Trophoblast cell (in vitro differentiated cells and primary cell): ENCODE data around the gene BLTP3B.
A peak's percentile ranks its signal among the peaks of the same experiment; 100 is the strongest.

ENCODE experiments used
- DNase-seq, 2 donors: peaks; one replicate each; pipeline ENCODE4 v3.0.0-alpha.2; 2016
- H2AFZ ChIP-seq: 2 replicates; pipeline ENCODE4 v1.6.1; 2013; ENCODE audit warnings: low read length, moderate library complexity, mild to moderate bottlenecking; ENCODE audit not compliant: insufficient read depth, poor library complexity
- H2AK5ac ChIP-seq: 2 replicates; pipeline ENCODE4 v1.6.1; 2013; ENCODE audit warnings: mild to moderate bottlenecking, low read length
- H2BK120ac ChIP-seq: 2 replicates; pipeline ENCODE4 v1.6.1; 2013; ENCODE audit warnings: low read length, mild to moderate bottlenecking, moderate library complexity; ENCODE audit not compliant: insufficient read depth, poor library complexity
- H2BK12ac ChIP-seq: 2 replicates; pipeline ENCODE4 v1.6.1; 2013; ENCODE audit warnings: mild to moderate bottlenecking, low read length, moderate library complexity
- H2BK5ac ChIP-seq: 2 replicates; pipeline ENCODE4 v1.6.1; 2013; ENCODE audit warnings: low read length, low read depth, moderate library complexity, mild to moderate bottlenecking; ENCODE audit not compliant: poor library complexity
- H3K14ac ChIP-seq: 2 replicates; pipeline ENCODE4 v1.6.1; 2013; ENCODE audit warnings: mild to moderate bottlenecking, low read length
- H3K18ac ChIP-seq: 2 replicates; pipeline ENCODE4 v1.6.1; 2013; ENCODE audit warnings: mild to moderate bottlenecking, low read length
- H3K23ac ChIP-seq: 2 replicates; pipeline ENCODE4 v1.6.1; 2013; ENCODE audit warnings: low read length
- H3K27ac ChIP-seq: 2 replicates; pipeline ENCODE4 v1.5.1; 2013; ENCODE audit warnings: low read depth, mild to moderate bottlenecking, inconsistent platforms, low read length, moderate library complexity
- H3K27me3 ChIP-seq: 2 replicates; pipeline ENCODE4 v1.6.1; 2013; ENCODE audit warnings: inconsistent platforms, mild to moderate bottlenecking, low read length, moderate library complexity; ENCODE audit not compliant: insufficient read depth
- H3K36me3 ChIP-seq, 2 experiments: 1 replicate in 1 of 2; 2 replicates in 1 of 2; pipeline ENCODE4 v1.6.1; 2013; ENCODE audit warnings: low read length in 2 of 2, mild to moderate bottlenecking in 2 of 2, moderate library complexity in 1 of 2; ENCODE audit not compliant: insufficient read depth in 2 of 2, control insufficient read depth in 1 of 2
- H3K4ac ChIP-seq: 2 replicates; pipeline ENCODE4 v1.6.1; 2013; ENCODE audit warnings: low read depth, mild to moderate bottlenecking, low read length, moderate library complexity
- H3K4me1 ChIP-seq, 2 experiments: 1 replicate in 1 of 2; 2 replicates in 1 of 2; pipeline ENCODE4 v1.6.1; 2013; ENCODE audit warnings: low read length in 2 of 2, mild to moderate bottlenecking in 2 of 2, moderate library complexity in 1 of 2; ENCODE audit not compliant: insufficient read depth in 2 of 2, control insufficient read depth in 1 of 2
- H3K4me2 ChIP-seq: 2 replicates; pipeline ENCODE4 v1.6.1; 2013; ENCODE audit warnings: inconsistent platforms, mild to moderate bottlenecking, low read length, moderate library complexity
- H3K4me3 ChIP-seq: 2 replicates; pipeline ENCODE4 v1.5.1; 2013; ENCODE audit warnings: mild to moderate bottlenecking, low read depth, low read length, inconsistent platforms
- H3K79me1 ChIP-seq: one replicate; pipeline ENCODE4 v1.6.1; 2013; ENCODE audit warnings: low read length
- H3K79me2 ChIP-seq: 2 replicates; pipeline ENCODE4 v1.6.1; 2013; ENCODE audit warnings: low read length, mild to moderate bottlenecking; ENCODE audit not compliant: control insufficient read depth, insufficient read depth, poor library complexity
- H3K9ac ChIP-seq: 2 replicates; pipeline ENCODE4 v1.6.1; 2013; ENCODE audit warnings: mild to moderate bottlenecking, low read length
- H3K9me3 ChIP-seq: 2 replicates; pipeline ENCODE4 v1.6.1; 2013; ENCODE audit warnings: low read depth, mild to moderate bottlenecking, control low read depth, inconsistent platforms, low read length; ENCODE audit not compliant: insufficient read depth
- H4K12ac ChIP-seq: 2 replicates; pipeline ENCODE4 v1.6.1; 2013; ENCODE audit warnings: low read depth, mild to moderate bottlenecking, low read length, moderate library complexity
- H4K8ac ChIP-seq: 2 replicates; pipeline ENCODE4 v1.6.1; 2013; ENCODE audit warnings: low read depth, mild to moderate bottlenecking, low read length, moderate library complexity
- H4K91ac ChIP-seq: one replicate; pipeline ENCODE4 v1.6.1; 2013; ENCODE audit warnings: low read depth, mild to moderate bottlenecking, low read length, moderate library complexity
- WGBS: extraction: QIAGEN DNeasy Blood & Tissue Kit; methylation state at CpG from one replicate; pipeline ENCODE4 v1.1.7; 2013; ENCODE audit warnings: missing lambda C conversion rate; ENCODE audit not compliant: insufficient read length, insufficient coverage; ENCODE audit errors: extremely low coverage; 5-methylcytosine and 5-hydroxymethylcytosine counted together

Gene BLTP3B

DNA sequence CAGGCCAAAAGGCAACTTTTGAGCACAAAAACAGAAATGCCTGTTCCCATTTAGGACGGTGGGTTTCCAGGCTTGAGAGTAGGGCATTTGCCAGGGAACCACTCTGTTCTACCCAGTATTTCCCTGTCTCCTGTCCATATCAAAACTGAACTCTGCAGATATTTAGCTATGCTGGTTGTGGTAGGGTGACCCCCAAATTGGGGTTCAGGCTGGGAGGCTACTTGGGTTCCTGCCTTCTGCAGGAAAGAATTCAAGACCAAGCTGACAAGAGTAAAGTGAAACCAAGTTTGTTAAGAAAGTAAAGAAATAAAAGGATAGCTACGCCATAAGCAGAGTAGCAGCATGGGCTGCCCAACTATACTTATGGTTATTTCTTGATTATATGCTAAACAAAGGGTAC lies 3.6 kb upstream of the BLTP3B start:
- Histone ChIP-seq H3K23ac (no peak overlapping the region), H3K4me2 (no peak overlapping the region), H4K8ac (no peak overlapping the region), H4K91ac (no peak overlapping the region), H3K4me3 (no peak overlapping the region), H3K36me3 (no peaks in the 10 kb centered on the region), H3K79me2 (peaks cover 7% of the 10 kb centered on the region), H3K27me3 (no peaks in the 10 kb centered on the region), H3K4ac (no peak overlapping the region), H2AFZ (no peak overlapping the region), H2BK12ac (no peak overlapping the region), H3K9me3 (peaks cover 1% of the 10 kb centered on the region), H3K14ac (no peak overlapping the region), H3K27ac (no peak overlapping the region), H3K18ac (no peak overlapping the region), H2BK120ac (no peak overlapping the region), H2BK5ac (no peak overlapping the region), H3K79me1 (peaks cover 8% of the 10 kb centered on the region), H2AK5ac (no peak overlapping the region), H3K4me1 (peaks cover 0 to 2% of the 10 kb centered on the region in 2 experiments), H3K9ac (no peak overlapping the region), H4K12ac (no peak overlapping the region)
- no CpG with 5 or more reads among the region's 2 CpGs for WGBS
- DNase-seq, result no peak

GRCh38 chr12:100145643-100146042 lies 3.0 kb upstream of the BLTP3B start:
- Histone ChIP-seq H2BK5ac (no peak overlapping the region), H3K4me2 (no peak overlapping the region), H2BK12ac (no peak overlapping the region), H2AK5ac (no peak overlapping the region), H4K91ac (no peak overlapping the region), H3K79me2 (peaks cover 7% of the 10 kb centered on the region), H4K8ac (no peak overlapping the region), H3K36me3 (no peaks in the 10 kb centered on the region), H4K12ac (no peak overlapping the region), H3K9me3 (peaks cover 1% of the 10 kb centered on the region), H3K4me3 (no peak overlapping the region), H2AFZ (no peak overlapping the region), H3K79me1 (peaks cover 8% of the 10 kb centered on the region), H3K4ac (no peak overlapping the region), H3K9ac (no peak overlapping the region), H3K27me3 (no peaks in the 10 kb centered on the region), H3K27ac (no peak overlapping the region), H3K14ac (no peak overlapping the region), H3K18ac (no peak overlapping the region), H2BK120ac (no peak overlapping the region), H3K4me1 (peaks cover 0 to 2% of the 10 kb centered on the region in 2 experiments), H3K23ac (no peak overlapping the region)
- no CpG with 5 or more reads among the region's 7 CpGs for WGBS
- DNase-seq, result no peak

DNA sequence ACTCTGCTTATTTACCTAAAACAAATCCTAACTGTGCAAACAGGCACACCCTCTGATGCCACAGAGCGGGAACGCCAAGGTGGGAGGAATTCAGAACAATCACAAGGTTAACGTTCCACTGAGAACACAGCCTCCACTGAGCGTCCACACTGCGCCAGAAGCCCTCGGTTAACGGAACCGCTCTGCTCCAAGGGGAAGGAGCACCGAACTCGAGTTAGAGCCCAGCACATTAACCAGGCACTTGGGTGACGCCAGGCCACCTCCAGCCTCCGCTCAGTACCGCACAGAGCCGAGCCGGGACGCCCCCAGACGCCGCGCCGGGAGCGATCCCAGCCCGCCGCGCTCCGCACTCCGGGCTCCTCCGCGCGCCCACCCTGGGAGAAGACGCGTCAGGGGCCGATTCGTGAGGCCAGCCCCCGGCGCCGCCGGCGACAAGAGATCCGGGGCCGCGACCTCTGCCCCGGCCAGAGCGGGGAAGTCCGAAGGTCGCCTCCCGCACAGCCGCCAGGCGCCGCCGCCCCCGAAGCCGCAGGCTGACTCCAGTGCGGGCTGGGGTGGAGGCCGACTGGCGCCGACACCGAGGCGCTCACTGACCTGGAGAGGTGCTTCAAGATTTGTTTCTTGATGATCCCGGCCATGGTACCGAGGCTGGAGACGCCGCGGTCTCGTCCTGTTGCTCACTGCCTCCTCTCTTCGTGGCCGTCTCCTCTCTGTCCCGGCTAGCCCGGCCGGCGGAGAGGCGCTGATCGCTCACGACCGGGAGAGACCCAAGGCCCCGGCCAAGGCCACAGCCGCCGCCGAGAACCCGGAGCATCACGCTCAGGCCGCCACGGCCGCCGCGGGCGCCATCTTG lies 450 bp downstream of the BLTP3B start:
- Histone ChIP-seq H3K9me3 (peaks cover 1% of the 10 kb centered on the region), H2BK12ac (peak overlapping the region; percentile 27), H3K27ac (peak overlapping the region; percentile 62), H3K4me1 (peaks cover 0 to 2% of the 10 kb centered on the region in 2 experiments), H3K18ac (peak overlapping the region; percentile 70), H3K9ac (peak overlapping the region; percentile 79), H3K36me3 (no peaks in the 10 kb centered on the region), H3K79me2 (peaks cover 7% of the 10 kb centered on the region), H3K79me1 (peaks cover 8% of the 10 kb centered on the region), H3K23ac (no peak overlapping the region), H2AFZ (peak overlapping the region; percentile 38), H4K12ac (peak overlapping the region; percentile 24), H4K91ac (peak overlapping the region; percentile 80), H4K8ac (peak overlapping the region; percentile 71), H3K14ac (peak overlapping the region; percentile 71), H3K4me3 (peak overlapping the region; percentile 90), H2AK5ac (peak overlapping the region; percentile 39), H2BK120ac (peak overlapping the region; percentile 59), H3K4me2 (peak overlapping the region; percentile 99), H3K27me3 (no peaks in the 10 kb centered on the region), H2BK5ac (peak overlapping the region; percentile 78), H3K4ac (peak overlapping the region; percentile 71)
- peak in 1 of 2 donors; percentile 56 for DNase-seq
- WGBS, result no CpG with 5 or more reads among the region's 86 CpGs

DNA sequence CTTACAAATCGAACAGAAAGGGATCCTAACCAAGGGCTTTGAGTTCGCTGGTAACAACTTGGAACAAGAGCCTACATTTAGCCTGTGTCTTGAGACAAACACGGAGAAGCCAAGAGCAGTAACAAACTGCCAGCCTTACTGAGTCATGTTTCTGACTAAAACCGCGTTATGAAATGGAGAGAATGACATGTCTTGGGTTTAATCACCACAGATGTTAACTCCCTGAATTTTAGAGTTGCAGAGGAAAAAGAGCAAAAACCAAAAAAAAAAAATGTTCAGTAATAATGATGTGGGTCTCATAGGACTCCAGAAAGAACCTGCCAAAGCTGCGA lies 1.0 kb downstream of the BLTP3B start:
- Histone ChIP-seq H2BK12ac (no peak overlapping the region), H3K4me1 (peaks cover 0 to 2% of the 10 kb centered on the region in 2 experiments), H3K9ac (no peak overlapping the region), H3K79me1 (peaks cover 8% of the 10 kb centered on the region), H4K12ac (no peak overlapping the region), H3K4ac (no peak overlapping the region), H3K79me2 (peaks cover 7% of the 10 kb centered on the region), H3K27ac (peak overlapping the region; percentile 62), H2AK5ac (no peak overlapping the region), H2BK5ac (no peak overlapping the region), H3K36me3 (no peaks in the 10 kb centered on the region), H2AFZ (peak overlapping the region; percentile 38), H3K4me2 (peak overlapping the region; percentile 99), H3K27me3 (no peaks in the 10 kb centered on the region), H4K8ac (no peak overlapping the region), H3K23ac (no peak overlapping the region), H4K91ac (no peak overlapping the region), H3K14ac (no peak overlapping the region), H2BK120ac (no peak overlapping the region), H3K4me3 (peak overlapping the region; percentile 90), H3K18ac (no peak overlapping the region), H3K9me3 (peaks cover 1% of the 10 kb centered on the region)
- peak; percentile 55 to 82 for DNase-seq
- WGBS, result no CpG with 5 or more reads among the region's 6 CpGs
